DOHH2 (cell line): ENCODE results near the gene STX8.

Source experiments
- CTCF ChIP-seq: fragments of 200-600 bp; sonication (generic); IDR thresholded peaks from one replicate; pipeline ENCODE4 v1.5.1; 2014; ENCODE audit warnings: antibody characterized with exemption, mild to moderate bottlenecking, low read depth, low read length; ENCODE audit not compliant: poor library complexity, severe bottlenecking
- EZH2phosphoT487 ChIP-seq: fragments of 200-600 bp; sonication (generic); IDR thresholded peaks from 2 replicates; pipeline ENCODE4 v1.6.1; 2017; ENCODE audit warnings: borderline replicate concordance, mild to moderate bottlenecking, antibody characterized with exemption, low read length, moderate library complexity, mixed read lengths

- TF ChIP-seq EZH2phosphoT487 = no peak
- no peak for TF ChIP-seq CTCF
These were observed 9.6 kb downstream of the STX8 start for GRCh38 chr17:9566067-9566466.
